GM12873 (cell line): ENCODE results near the gene NCK1.

Experiments
- TF ChIP-seq, protein P1 (sequence below): IDR thresholded peaks from 2 replicates; pipeline ENCODE4 v1.5.1; 2012; ENCODE audit warnings: low read depth, mild to moderate bottlenecking, moderate library complexity, low read length, control low read depth; ENCODE audit not compliant: insufficient read depth; ENCODE audit errors: missing control alignments

The NCK1 gene

GRCh38 chr3:136995652-136996051 is 133.6 kb downstream of the NCK1 start:
- TF ChIP-seq, protein P1, sequence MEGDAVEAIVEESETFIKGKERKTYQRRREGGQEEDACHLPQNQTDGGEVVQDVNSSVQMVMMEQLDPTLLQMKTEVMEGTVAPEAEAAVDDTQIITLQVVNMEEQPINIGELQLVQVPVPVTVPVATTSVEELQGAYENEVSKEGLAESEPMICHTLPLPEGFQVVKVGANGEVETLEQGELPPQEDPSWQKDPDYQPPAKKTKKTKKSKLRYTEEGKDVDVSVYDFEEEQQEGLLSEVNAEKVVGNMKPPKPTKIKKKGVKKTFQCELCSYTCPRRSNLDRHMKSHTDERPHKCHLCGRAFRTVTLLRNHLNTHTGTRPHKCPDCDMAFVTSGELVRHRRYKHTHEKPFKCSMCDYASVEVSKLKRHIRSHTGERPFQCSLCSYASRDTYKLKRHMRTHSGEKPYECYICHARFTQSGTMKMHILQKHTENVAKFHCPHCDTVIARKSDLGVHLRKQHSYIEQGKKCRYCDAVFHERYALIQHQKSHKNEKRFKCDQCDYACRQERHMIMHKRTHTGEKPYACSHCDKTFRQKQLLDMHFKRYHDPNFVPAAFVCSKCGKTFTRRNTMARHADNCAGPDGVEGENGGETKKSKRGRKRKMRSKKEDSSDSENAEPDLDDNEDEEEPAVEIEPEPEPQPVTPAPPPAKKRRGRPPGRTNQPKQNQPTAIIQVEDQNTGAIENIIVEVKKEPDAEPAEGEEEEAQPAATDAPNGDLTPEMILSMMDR: no peak
